T-helper 9 cell (primary cell): ENCODE data around the gene CARMIL1.

Experiments used
- DNase-seq: peaks from one replicate; pipeline ENCODE4 v3.0.0-alpha.2; 2020

CARMIL1 gene

DNA sequence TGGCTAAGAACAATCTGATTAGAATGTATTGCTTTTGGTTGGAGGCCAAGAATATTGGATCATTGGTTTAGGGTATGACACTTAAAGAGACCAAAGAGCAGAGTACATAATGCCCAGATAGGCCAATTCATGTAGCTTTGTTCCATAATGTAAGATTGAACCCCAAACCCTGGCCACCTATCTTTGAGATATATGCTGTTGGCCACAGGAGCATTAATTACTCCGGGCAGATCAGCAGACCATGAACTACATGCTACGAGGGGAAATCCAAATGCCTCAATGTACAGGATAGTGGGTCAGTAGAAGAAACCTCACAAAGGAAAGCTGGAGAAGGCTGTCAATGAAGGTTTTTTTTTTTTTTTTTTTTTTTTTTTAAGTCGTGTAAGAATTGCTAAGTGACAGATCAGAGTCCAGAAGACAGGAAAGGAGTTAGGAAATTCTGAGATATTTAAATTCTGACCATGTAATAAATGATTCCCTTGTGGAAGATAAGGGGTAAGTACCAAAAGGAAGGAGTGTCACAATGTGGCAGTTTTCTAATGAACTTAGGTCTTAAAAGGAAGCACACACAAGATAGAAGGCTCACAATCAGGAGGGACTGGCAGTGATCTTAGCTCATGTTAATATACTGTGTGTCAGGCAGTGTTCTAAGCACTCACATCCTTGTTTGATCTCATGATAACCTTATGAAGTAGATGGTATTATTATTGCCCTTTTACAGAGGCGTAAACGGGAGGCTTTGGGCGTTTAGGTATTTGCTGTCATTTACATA lies 61.4 kb downstream of the CARMIL1 start:
- no peak for DNase-seq

DNA sequence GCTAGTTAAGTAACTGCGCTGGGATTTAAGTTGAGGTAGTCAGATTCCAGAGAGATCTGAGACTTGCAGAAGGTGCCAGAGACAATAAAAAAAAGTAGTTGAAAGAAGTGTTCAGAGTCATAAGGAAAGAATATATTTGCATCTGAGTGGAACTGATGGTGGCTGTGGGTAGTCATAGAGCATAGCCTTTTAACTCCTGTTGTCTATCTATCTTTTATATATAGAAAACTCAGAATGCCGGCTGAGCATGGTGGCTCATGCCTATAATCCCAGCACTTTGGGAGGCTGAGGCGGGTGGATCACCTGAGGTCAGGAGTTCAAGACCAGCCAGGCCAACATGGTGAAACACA lies 62.0 kb downstream of the CARMIL1 start:
- DNase-seq, result no peak

DNA sequence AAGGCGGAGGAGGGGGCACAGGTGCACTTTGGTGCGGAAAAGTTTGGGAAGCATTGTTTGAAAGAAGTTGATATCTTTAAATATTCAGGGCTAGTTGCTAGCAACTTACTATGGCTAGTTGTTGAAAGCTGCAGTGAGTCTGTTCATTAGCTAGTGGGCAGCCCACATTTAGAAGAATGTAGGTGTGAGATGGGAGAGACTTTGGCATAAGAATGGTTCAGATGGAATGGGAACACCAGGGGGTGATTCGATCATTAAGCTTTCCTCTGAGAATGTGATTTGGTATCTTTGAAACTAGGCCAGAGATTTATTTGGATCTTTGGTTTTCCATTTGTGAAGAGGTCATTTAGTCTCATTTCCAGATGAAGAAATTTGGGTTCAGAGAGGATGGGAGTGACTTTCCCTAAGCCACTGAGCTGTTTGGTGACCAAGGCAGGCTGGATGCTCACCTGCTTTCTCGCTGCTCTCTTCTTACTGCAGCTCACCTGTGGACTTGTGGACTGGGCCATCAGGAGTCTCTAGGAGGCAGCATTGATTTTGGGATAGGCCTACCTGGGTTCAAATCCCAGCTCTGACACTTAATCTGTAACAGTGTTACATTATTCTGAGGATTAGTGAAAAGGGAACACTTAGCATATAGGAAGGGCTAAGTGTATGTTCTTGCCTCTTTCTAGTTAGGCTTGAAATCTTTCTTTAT lies 62.9 kb downstream of the CARMIL1 start:
- no peak for DNase-seq

DNA sequence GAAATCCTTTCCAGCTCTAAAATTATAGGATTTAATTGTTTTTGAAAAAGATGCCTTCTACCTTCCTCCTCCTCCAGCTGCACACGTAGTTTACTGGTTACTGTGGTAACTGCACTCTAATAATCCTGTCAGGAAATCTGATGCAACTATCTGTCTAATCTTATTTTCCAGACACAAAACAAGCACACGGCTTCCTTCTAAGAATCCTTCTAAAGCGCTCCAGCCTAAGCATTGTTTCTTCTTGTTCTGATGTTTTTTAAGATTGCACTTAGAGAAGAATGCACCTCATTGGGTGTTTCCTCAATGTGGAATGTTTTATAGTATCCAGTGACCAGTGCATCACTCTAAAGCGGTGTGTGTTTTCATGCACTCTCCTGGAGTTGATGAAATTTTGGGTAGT lies 63.6 kb downstream of the CARMIL1 start:
- no peak for DNase-seq

DNA sequence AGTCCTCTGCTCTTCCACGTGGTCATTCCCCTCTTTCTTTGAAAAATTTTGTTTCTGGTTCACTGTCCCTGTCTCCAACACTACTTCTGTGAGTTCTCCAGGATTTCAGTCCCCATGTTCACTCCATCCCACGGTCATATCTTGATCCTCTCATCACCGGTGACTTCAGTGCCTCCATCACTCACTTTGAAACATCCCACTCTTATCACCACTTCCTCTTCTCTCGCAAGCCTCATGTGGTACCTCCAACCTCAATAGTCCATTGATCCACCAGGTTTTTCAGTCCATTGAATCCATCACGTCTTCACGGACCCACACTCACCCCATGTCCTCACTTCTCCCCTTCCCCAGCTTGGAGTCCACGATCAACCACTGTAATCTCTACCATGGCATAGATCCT lies 64.8 kb downstream of the CARMIL1 start:
- DNase-seq, result no peak

DNA sequence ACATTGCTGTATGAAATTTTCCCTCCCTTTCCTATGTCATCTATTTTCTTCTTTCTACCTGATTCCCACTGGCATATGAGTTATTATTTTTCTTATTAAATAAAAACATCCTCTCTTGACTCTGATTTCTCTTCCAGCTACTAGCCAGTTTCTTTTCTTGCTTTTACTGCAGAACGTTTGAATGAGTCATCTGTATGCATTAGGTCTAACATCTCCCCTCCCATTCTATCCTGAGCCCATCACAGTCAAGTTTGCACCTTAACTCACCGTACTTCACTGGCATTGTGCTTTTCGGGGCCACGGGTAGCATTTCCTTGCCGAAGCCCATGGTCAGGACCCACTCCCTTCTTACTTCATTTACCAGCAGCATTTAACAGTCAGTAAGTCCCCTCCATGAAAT lies 65.7 kb downstream of the CARMIL1 start:
- no peak for DNase-seq

DNA sequence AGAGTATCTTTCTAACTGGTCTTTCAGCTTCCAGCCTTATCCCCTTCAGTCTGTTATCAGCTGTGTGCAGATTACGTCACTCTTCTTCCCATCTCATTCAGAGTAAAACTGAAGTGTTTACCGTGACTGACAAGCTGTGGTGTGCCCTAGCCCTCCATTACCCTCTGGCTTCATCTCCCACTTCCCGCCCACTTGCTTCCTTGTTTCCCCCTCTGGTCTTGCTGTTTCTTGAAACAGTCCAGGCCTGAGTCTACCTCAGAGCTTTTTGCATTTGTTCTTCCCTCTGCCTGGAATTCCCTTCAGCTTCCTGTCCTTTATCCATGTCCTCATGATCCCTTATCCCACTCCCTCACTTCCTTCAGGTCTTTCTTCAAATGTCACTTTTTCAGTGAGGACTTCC lies 66.9 kb downstream of the CARMIL1 start:
- no peak for DNase-seq

DNA sequence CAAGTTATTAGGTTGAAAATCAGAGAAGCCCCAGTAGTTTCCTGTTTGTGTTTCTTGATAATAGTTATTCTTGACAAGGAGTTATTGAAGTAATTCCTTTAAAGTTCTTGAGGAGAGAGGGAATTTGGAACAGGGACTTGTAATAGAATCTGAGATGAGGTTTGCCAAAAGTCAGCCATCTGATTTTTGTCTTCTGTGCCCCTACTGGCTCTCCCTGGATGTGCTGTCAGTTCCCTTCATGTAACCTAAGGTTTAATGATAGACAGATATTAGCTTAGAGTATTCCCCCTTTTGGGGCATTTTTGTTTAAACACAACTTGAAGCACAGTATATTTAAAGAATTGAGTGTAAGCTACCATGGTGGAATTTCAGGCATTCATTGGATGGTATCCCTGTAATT lies 71.4 kb downstream of the CARMIL1 start:
- no peak for DNase-seq

DNA sequence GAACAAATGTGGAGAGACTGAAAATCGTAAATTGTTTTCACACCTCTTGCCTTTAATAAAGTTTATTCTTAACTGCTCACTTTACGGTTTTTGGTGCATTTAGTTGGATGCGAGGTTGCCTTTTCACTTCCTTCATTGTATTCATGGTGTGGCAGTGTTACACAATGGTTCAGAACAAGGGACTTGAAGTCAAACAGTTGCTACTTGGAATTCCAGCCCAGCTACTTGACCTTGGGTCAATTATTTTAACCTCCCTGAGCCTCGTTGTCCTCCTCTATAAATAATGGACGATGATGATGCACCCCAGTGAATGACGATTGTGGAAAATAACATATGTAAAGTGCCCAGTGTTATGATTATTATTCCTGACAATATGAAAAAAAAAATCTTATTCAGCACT lies 72.3 kb downstream of the CARMIL1 start:
- no peak for DNase-seq

DNA sequence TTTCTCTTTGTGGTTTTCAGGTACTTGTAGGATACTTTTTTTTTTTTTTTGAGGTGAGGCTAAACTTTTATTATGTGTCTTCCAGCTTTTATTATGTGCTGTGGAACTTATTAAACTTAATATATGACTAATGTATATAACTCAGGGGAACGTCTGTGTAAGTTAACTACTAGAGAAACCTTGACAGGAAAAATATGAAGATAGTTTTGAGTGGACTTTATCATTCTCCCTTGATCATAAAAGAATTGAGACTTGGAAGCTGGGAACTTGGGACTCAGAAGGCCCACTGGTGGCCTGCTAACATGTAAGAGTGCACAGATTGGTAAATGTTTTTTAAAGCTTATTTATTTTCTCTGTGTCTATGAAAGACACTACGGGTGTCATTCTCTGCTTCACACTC lies 73.1 kb downstream of the CARMIL1 start:
- no peak for DNase-seq

DNA sequence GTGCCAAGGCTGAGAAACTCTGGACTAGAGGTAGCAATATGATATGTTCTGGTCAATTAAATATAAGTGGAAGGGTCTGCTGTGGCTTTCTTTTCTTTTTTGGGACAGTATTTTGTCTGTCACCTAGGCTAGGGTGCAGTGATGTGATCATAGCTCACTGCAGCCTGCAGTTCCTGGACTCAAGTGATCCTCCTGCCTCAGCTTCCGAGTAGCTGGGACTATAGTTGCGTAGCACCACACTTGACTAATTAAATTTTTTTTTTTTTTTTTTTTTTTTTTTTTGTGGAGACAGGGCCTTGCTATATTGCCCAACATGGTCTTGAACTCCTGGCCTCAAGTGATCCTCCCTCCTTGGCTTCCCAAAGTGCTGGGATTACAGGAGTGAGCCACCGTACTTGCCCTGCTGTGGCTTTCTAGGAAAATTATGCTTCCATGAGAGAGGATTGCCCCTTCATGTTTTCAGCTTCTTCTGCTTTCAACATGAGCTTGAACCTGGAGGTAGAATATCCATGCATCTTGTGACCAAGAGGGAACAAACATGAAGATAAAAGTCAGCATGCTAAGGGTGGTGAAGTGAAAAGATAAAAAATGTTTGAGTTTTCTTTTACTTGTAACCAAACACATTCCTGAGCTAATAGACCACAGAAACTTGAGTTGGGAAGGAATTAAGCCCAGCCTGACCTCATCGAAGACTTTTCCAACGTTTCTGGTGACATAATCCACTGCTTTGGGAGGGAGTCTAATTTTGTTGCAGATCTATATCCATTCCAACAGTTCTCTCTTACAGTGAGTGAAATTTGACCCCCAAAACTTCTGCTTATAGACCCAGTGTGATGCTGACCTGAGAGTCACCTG lies 75.1 kb downstream of the CARMIL1 start:
- no peak for DNase-seq

DNA sequence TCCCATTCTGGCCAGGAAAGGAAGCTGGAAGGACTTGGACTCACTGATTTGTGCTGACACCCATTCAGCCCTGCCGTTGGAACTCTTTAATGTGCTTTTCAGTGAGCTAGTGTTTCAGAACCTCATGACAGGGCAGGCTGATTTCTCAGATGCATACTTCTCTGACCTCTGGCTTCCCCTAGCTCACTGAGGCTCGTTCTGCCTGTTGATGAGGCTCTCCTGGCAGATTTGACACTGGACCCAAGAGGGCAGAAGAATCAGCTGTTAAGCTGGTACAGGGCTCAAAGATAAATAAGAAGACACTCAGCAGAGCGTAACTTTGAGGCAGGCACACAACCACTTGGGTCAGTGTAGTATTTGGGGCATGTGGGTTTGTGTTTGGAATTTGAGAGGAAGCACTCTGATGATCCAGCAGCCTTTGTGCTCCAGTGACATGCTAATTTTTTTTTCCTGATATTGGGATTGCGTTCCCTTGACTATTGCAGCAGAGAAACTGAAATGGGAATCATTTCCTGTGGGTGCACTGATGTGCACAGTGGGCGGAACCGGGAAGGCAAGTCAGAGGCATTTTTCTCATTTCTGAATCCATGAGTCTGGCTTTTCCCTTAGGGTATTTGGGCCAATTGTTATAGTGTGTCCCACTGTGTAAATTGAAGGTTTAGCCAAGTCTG lies 80.2 kb downstream of the CARMIL1 start:
- no peak for DNase-seq

DNA sequence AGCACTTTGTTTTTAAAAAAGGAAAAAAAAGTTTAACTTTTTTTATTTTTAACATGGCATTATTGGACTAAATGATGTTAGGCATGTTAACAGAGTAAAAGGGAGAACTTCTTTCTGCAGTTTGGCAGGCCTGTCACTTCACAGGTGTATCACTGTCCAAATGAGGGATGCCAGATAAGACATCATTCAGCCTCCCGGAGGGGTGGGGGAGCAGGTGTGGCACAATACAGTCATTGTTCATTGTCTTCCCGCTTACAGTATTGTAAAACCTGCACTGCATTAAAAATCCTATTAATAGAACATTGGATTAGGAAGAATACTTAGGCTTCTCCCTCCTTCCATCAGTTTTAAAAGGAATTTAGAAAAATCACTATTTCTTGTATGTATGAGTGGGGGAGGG lies 80.7 kb downstream of the CARMIL1 start:
- DNase-seq, result no peak

DNA sequence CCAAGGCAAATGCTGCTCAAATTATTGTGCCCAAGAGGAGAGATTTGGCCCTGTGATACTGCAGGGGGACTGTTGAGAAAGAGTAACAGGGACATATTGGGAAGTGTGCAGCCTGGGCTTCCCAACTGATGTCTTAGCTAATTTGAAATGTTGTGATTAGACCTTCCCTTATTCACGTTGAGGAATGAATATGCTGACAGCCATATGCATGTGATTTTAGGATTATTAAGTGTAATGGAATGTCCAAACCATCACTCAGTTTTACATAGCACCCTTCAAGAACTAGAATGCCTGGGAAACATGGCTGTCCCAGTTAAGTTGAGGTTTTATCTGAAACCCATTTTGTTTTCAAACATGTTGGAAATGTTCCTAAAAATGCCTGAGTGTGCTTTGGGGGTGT lies 81.4 kb downstream of the CARMIL1 start:
- DNase-seq, result no peak

DNA sequence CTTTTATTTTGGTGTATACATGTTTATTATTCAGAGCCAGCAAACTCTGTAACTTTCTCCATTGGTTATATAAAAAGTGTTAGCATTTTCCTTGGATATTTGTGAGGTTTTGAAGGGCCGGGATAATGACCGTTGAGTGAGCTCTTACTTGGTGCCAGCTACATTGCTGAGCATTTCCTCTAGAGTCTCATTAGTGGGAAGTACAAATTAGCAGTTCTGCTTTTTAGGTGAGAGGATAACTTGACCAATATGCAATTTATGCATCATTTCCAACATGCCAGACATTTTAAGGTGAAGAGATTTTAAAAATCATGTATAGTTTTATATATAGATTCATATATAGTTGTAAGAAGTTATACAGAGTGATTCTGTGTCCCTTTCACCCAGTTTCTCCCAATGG lies 84.3 kb downstream of the CARMIL1 start:
- DNase-seq, result no peak

DNA sequence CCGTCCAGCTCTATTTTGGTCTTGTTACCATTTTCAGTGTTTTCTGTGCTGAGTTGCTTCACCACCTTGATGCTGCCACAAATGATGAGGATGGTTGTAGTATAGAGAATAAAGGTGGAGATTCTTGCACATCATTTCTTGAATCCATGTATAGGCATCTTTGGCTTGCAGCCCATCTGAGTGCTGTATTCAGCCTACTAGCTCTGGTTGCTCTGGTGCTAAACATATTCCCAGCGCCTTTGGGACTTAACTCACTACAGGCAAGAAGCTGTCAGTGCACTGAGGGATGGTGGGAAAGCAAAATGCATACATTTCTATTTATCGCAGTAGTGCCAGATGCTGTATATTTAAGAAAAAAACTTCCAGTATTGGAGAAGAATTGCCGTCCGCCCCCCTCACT lies 86.0 kb downstream of the CARMIL1 start:
- no peak for DNase-seq

DNA sequence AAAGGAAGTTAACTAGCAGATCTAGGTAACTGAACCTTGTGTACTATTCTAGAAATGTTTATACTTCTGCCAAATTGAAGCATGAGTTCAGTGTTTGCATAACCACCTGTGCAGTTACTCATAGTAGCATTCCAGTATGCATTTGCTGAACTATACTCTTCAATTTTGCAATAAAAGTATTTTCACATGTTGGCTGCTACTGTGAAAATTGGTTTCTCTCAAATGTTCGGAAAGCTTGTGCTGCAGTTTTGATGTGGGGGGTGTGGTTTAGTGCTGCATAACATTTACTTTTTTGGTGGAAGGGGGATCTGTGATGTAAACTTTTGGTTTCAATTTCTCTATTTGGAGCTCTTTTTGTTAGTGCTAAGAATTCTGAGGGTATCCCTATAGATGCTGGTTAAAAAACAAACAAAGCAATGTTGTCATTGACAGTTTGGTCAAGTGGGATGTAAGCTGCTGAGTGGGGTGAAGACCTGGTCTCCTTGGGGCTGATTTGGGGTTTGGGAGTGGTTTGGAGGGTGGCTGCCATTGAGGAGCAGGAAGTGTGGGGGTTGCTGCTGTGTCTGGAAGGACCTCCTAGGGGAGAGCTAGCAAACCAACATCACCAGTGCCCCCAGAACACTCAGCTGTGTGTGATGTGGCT lies 87.8 kb downstream of the CARMIL1 start:
- no peak for DNase-seq

DNA sequence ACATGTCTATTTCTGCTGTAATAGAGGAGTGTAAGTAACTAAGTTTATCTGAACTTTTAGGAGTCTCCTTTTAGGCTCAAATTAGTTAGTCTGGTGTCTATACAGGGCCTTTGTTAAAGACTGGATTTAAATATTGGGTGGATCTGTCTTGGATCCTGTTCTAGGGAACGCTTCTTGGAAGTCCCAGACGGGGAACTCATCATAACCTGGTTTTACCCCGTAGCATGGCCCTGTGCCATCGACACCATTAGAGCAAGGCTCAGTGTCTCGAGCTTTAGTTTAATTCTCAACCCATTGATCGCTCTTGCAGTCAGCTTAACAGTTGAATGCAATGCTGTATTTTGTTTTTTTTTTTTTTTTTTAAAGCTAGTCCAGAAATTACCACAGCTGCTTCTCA lies 89.9 kb downstream of the CARMIL1 start:
- no peak for DNase-seq

DNA sequence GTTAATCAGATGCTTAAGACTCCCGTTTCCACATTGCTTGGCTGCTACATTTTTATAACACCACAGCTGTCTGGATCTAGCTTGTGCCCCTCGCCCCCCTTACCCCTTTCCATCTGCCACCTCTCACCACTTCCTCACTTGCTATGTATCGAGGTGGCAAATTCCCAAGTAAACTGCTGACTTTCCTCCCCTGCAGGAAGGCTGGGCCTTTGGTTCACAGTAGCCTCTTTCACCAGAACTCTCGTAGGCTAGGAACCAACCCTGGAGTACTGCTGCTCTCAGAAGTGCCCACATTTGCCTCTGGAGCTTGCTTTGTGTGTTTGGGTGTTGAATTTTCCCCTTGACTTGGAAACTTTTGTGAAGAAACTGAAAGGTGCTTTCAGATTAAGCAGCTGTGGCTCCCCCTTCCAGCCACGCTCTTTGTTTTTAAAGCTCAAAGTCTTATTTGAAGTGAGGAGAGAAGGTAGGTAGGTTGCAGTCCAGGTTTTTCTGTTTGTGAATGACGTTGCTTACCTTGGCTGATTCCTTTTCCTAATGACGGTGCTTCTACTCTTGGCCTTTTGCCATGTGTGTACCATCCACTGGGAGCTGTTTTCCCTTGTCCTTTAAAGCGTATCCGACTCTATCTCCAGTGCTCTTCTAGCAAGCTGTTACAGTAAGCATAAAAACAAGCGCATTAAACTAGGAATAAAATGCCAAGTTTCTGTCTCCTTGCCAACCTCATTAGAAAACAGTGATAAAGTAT lies 90.4 kb downstream of the CARMIL1 start:
- no peak for DNase-seq

DNA sequence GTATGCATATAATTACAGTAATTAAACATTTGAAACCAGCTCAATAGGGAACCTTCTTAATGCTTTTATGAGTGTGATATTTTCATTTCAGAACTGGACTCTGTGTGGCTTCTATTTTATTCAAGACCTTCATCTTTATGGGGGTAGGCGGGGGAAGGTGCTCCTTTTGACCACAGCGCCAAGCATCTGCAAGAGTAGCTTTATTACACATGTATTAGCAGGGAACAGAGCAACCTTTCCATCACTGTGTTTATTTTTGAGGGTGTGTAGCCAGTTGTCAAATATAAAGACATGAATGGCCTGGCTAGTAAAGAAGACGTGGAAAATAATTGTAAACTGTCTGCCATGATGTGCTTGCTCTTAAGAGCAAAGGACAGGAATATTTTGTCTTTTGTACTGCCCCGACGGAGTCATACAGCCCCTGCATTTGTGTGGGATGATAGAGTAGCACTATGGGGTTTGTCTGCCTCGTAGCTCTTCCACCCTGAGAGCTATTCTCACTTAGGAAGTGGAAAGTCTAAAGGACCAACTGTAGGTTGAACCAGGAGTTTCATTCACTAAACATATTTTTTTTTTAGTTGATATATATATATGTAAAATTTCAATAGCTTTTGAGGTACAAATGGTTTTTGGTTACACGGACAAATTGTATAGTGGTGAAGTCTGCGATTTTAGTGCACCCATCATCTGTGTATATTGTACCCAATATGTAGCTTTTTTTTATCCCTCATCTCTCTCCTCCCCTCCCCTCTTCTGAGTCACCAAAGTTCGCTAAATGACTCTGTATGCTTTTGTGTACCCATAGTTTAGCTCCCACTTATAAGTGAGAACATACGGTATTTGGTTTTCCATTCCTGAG lies 91.2 kb downstream of the CARMIL1 start:
- DNase-seq, result no peak

DNA sequence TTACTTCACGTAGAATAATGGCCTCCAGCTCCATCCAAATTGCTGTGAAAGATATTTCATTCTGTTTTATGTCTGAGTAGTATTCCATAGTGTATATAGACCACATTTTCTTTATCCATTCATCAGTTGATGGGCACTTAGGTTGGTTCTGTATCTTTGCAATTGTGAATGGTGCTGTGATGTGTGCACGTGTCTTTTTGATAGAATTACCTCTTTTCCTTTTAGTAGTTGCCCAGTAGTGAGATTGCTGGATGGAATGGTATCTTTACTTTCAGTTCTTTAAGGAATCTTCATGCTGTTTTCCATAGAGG lies 91.8 kb downstream of the CARMIL1 start:
- no peak for DNase-seq
